Measurements from ENCODE around the gene RENBP. TPM values are rescaled to one million over a fixed set of nuclear protein-coding genes. Genes with fewer than 3 reads are reported as not detected.

RENBP gene
- total RNA-seq, 1 experiment from 2014 or later = 7.1 TPM

- Histone ChIP-seq H3K18ac (ENCODE audit: insufficient read length, low read depth, low read length) (peak overlapping the region; percentile 78), H3K14ac (ENCODE audit: insufficient read depth, low read length) (peak overlapping the region; percentile 55; the same call in 1 of the 2 replicates), H3K23ac (ENCODE audit: insufficient read length, low read depth, low read length) (no peak overlapping the region), H2AFZ (ENCODE audit: low read length) (no peak overlapping the region), H2BK15ac (ENCODE audit: low read depth, low read length) (no peak overlapping the region), H3K4me2 (ENCODE audit: insufficient read depth, insufficient read length, low read length) (peak overlapping the region; percentile 52), H3K27me3 (ENCODE audit: insufficient read depth, low read length) (no peaks in the 10 kb centered on the region), H4K8ac (replicated peaks; ENCODE audit: insufficient read length, low read depth, low read length) (no peak overlapping the region), H2BK120ac (ENCODE audit: low read depth, low read length, poor library complexity, severe bottlenecking) (no peak overlapping the region), H3K4me1 (ENCODE audit: insufficient read depth, low read length) (no peaks in the 10 kb centered on the region), H3K4ac (ENCODE audit: low read depth, low read length) (no peak overlapping the region), H2BK20ac (ENCODE audit: low read depth, low read length, poor library complexity, severe bottlenecking) (no peak overlapping the region), H3K27ac (ENCODE audit: insufficient read length, low read depth, low read length) (no peak overlapping the region), H3K79me2 (ENCODE audit: insufficient read depth, low read length) (no peaks in the 10 kb centered on the region), H4K91ac (ENCODE audit: insufficient read length, low read depth, low read length) (no peak overlapping the region), H2AK5ac (ENCODE audit: insufficient read length, low read length) (no peak overlapping the region), H4K20me1 (ENCODE audit: control insufficient read depth, insufficient read depth, insufficient read length) (no peaks in the 10 kb centered on the region), H2BK12ac (ENCODE audit: insufficient read length, low read depth, low read length) (no peak overlapping the region), H2BK5ac (ENCODE audit: insufficient read length, low read length) (no peak overlapping the region), H3K56ac (ENCODE audit: insufficient read length, low read depth, low read length) (no peak overlapping the region), H3K9ac (ENCODE audit: extremely low read depth, insufficient read length, low read length) (peak overlapping the region; percentile 45), H3K23me2 (ENCODE audit: insufficient read length, low read depth, low read length, poor library complexity, severe bottlenecking) (peaks cover 22% of the 10 kb centered on the region), H4K5ac (ENCODE audit: insufficient read length, low read depth, low read length) (no peak overlapping the region), H3K9me3 (ENCODE audit: control insufficient read depth, low read depth, low read length) (peaks cover 20% of the 10 kb centered on the region), H3K79me1 (ENCODE audit: insufficient read depth, low read depth, low read length, poor library complexity, severe bottlenecking) (no peaks in the 10 kb centered on the region), H3T11ph (ENCODE audit: low read length) (no peak overlapping the region)
- Mint-ChIP-seq H3K4me3 (peak overlapping the region; percentile 71 to 83), H3K27ac (peak overlapping the region; percentile 77 to 97 (median 94); a peak in 6 of 7 replicates), H3K27me3 (ENCODE audit: low read depth) (no peaks in the 10 kb centered on the region; the same call in 1 of the 2 replicates), H3K4me1 (peaks cover 9 to 31% of the 10 kb centered on the region in 2 experiments), H3K9me3 (peaks cover 59 to 68% of the 10 kb centered on the region in 2 experiments), H3K36me3 (ENCODE audit: insufficient read depth in 1 of 3, low read depth in 3 of 3) (peaks cover 19 to 42% (median 26%) of the 10 kb centered on the region in 3 experiments)
- DNase-seq = peak; percentile 97
- TF ChIP-seq CTCF (conservative IDR thresholded peaks at IDR 0.05) = no peak
- WGBS (ENCODE audit: extremely low coverage, insufficient read length, low lambda C conversion rate) = no CpG with 5 or more reads among the region's 76 CpGs
These were observed 16.3 kb downstream of the RENBP start for GRCh38 chrX:153927922-153928760.
